Sigmoid colon (tissue), 4 donors: Measurements from ENCODE around the gene FLRT1.
A peak's percentile ranks its signal among the peaks of the same experiment; 100 is the strongest.

Experiments used
- CTCF ChIP-seq, 4 experiments: fragments of 450-650 bp in 3 of 4; fragments of 200-600 bp in 1 of 4; IDR thresholded peaks; one replicate each; pipeline ENCODE4 v1.5.1; 2016 to 2019; ENCODE audit warnings: antibody characterized with exemption in 4 of 4, mild to moderate bottlenecking in 3 of 4, moderate library complexity in 2 of 4
- POLR2AphosphoS5 ChIP-seq, 4 donors: sonication (generic); formaldehyde crosslinking; IDR thresholded peaks; one replicate each; pipeline ENCODE4 v1.6.1; 2017; ENCODE audit warnings: antibody characterized with exemption in 4 of 4

GRCh38 chr11:64039012-64039665 is 3.4 kb downstream of the FLRT1 start:
- TF ChIP-seq POLR2AphosphoS5 (IDR thresholded peaks at IDR 0.05) (peak in 1 of 4 donors; percentile 13), CTCF (IDR thresholded peaks at IDR 0.05) (no peak)
